Measurements from ENCODE around the gene C11orf16. TPM values are rescaled to one million over a fixed set of nuclear protein-coding genes. Genes with fewer than 3 reads are reported as not detected.

Gene C11orf16
- total and polyA plus RNA-seq, 9 of the 15 experiments (the other 6 are each of a cell fraction or from before 2014, with no cell fraction given) = not detected

DNA sequence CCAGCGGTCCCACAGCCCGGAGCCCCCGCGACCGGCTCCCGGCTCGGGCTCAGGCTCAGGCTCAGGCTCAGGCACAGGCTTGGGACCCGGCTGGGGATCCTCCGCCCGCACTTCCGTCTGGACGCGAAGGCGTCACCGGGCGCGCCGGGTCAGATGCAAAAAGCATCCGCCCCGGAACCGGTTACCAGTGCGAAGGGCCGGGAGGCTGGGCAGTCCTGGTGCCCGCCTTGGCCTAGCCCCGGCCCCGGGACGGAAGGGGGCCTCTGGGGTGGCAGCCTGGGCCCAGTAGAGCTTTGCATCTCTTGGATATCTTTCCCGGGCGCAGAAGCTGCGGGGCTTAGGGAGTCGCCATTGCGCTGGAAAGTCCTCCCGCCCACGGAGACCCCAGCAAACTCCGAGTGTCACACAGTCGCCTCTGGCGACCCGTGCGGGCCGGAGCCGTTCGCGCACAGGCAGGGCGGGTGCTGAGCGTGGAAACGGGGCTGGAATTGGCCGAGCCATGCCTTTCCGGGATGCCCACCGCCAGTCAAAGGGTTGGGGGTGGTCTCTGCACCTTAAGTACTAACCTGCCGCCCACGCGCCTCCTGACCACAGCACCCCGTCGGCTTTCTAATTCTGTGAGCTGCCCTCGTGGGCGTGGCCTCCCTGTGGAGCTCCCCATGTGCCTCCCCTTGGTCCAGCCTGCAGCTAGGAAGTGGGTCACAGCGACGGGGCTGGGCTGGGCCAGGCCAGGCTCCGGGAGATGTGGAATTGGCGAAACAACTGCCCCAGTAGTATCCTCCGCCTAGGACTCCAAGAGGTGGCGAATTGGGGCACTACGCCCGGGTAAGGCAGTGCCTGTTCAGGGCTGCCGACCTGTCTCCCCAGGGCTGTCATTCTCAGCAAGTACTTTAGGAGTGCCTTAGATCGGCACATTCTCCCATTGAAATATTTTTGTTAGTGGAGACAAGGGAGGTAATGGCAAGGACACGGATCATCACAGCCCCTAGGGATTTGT lies 31.9 kb upstream of the C11orf16 start, which contains the start of gene TMEM9B (continued):
- TF ChIP-seq, protein P1, sequence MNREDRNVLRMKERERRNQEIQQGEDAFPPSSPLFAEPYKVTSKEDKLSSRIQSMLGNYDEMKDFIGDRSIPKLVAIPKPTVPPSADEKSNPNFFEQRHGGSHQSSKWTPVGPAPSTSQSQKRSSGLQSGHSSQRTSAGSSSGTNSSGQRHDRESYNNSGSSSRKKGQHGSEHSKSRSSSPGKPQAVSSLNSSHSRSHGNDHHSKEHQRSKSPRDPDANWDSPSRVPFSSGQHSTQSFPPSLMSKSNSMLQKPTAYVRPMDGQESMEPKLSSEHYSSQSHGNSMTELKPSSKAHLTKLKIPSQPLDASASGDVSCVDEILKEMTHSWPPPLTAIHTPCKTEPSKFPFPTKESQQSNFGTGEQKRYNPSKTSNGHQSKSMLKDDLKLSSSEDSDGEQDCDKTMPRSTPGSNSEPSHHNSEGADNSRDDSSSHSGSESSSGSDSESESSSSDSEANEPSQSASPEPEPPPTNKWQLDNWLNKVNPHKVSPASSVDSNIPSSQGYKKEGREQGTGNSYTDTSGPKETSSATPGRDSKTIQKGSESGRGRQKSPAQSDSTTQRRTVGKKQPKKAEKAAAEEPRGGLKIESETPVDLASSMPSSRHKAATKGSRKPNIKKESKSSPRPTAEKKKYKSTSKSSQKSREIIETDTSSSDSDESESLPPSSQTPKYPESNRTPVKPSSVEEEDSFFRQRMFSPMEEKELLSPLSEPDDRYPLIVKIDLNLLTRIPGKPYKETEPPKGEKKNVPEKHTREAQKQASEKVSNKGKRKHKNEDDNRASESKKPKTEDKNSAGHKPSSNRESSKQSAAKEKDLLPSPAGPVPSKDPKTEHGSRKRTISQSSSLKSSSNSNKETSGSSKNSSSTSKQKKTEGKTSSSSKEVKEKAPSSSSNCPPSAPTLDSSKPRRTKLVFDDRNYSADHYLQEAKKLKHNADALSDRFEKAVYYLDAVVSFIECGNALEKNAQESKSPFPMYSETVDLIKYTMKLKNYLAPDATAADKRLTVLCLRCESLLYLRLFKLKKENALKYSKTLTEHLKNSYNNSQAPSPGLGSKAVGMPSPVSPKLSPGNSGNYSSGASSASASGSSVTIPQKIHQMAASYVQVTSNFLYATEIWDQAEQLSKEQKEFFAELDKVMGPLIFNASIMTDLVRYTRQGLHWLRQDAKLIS (CRISPR knock-in tag; IDR thresholded peaks at IDR 0.05) = 0 out of 2 replicates have a peak, but pooled peaks have one; percentile 22
- TF ChIP-seq HNRNPL (IDR thresholded peaks at IDR 0.05; ENCODE audit: low read depth, low read length) (peak; percentile 99), RBBP5 (IDR thresholded peaks at IDR 0.05; ENCODE audit: borderline replicate concordance, insufficient read depth, low read length, poor library complexity, severe bottlenecking) (peak; percentile 81), PKNOX1 (IDR thresholded peaks at IDR 0.05) (0 out of 2 replicates have a peak, but pooled peaks have one; percentile 29), POLR2B (IDR thresholded peaks at IDR 0.05; ENCODE audit: low read depth, partially characterized antibody) (peak; percentile 78), DMBX1 (CRISPR knock-in tag; IDR thresholded peaks at IDR 0.05; ENCODE audit: borderline replicate concordance) (no peak), SOX6 (IDR thresholded peaks at IDR 0.05) (peak; percentile 49; the same call in 1 of the 2 replicates), MBD2 (IDR thresholded peaks at IDR 0.05; ENCODE audit: borderline replicate concordance, low read depth) (peak; percentile 79), NEUROD1 (IDR thresholded peaks at IDR 0.05; ENCODE audit: borderline replicate concordance, low read depth, low read length, partially characterized antibody) (peak; percentile 42), RB1 (IDR thresholded peaks at IDR 0.05; ENCODE audit: low read depth) (peak; percentile 49), SAP30 (IDR thresholded peaks at IDR 0.05; ENCODE audit: borderline replicate concordance, insufficient read depth, low read depth, low read length, poor library complexity, severe bottlenecking) (peak; percentile 86)
- TF ChIP-seq, protein P2, sequence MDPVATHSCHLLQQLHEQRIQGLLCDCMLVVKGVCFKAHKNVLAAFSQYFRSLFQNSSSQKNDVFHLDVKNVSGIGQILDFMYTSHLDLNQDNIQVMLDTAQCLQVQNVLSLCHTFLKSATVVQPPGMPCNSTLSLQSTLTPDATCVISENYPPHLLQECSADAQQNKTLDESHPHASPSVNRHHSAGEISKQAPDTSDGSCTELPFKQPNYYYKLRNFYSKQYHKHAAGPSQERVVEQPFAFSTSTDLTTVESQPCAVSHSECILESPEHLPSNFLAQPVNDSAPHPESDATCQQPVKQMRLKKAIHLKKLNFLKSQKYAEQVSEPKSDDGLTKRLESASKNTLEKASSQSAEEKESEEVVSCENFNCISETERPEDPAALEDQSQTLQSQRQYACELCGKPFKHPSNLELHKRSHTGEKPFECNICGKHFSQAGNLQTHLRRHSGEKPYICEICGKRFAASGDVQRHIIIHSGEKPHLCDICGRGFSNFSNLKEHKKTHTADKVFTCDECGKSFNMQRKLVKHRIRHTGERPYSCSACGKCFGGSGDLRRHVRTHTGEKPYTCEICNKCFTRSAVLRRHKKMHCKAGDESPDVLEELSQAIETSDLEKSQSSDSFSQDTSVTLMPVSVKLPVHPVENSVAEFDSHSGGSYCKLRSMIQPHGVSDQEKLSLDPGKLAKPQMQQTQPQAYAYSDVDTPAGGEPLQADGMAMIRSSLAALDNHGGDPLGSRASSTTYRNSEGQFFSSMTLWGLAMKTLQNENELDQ (CRISPR knock-in tag; IDR thresholded peaks at IDR 0.05; ENCODE audit: borderline replicate concordance) = 0 out of 2 replicates have a peak, but pooled peaks have one; percentile 51

Data from K562 (cell line).